ENCODE results near the gene EEF1AKMT2. TPM values are rescaled to one million over a fixed set of nuclear protein-coding genes. Genes with fewer than 3 reads are reported as not detected.

Gene EEF1AKMT2
- total and polyA plus RNA-seq, 2 of the 13 experiments (the other 11 are each of a cell fraction or from before 2014, with no cell fraction given), result 11.3 to 19.3 TPM

GRCh38 chr10:124742413-124743190, 49.1 kb downstream of the EEF1AKMT2 start (continued):
- peak; percentile 46; the same call in 1 of the 2 replicates for TF ChIP-seq ZNF142 (CRISPR knock-in tag; IDR thresholded peaks at IDR 0.05)
- no peak for TF ChIP-seq FOXO1 (CRISPR knock-in tag; IDR thresholded peaks at IDR 0.05)
- peak; percentile 10; the same call in 1 of the 2 replicates for TF ChIP-seq ZFY (CRISPR knock-in tag; IDR thresholded peaks at IDR 0.05)
- TF ChIP-seq TCF12 (IDR thresholded peaks at IDR 0.05), result no peak
- TF ChIP-seq TCF12 (CRISPR knock-in tag; IDR thresholded peaks at IDR 0.05), result no peak
- TF ChIP-seq PRPF4 (IDR thresholded peaks at IDR 0.05; ENCODE audit: low read depth, low read length, poor library complexity, severe bottlenecking), result no peak
- no peak for TF ChIP-seq SMAD9 (CRISPR knock-in tag; IDR thresholded peaks at IDR 0.05)
- no peak for TF ChIP-seq SMAD3 (CRISPR knock-in tag; IDR thresholded peaks at IDR 0.05)
- no peak for TF ChIP-seq PAF1 (CRISPR knock-in tag; IDR thresholded peaks at IDR 0.05)
- peak; percentile 24; the same call in 1 of the 2 replicates for TF ChIP-seq ZNF609 (CRISPR knock-in tag; IDR thresholded peaks at IDR 0.05; ENCODE audit: borderline replicate concordance)
- no peak for TF ChIP-seq CCDC6 (CRISPR knock-in tag; IDR thresholded peaks at IDR 0.05)
- no peak for TF ChIP-seq MAX (IDR thresholded peaks at IDR 0.05)
- TF ChIP-seq ZNF562 (CRISPR knock-in tag; IDR thresholded peaks at IDR 0.05; ENCODE audit: borderline replicate concordance), result no peak
- TF ChIP-seq ZNF687 (CRISPR knock-in tag; IDR thresholded peaks at IDR 0.05), result peak; percentile 48
